Measurements from ENCODE around the gene CHST10.

- TF ChIP-seq, protein P1, sequence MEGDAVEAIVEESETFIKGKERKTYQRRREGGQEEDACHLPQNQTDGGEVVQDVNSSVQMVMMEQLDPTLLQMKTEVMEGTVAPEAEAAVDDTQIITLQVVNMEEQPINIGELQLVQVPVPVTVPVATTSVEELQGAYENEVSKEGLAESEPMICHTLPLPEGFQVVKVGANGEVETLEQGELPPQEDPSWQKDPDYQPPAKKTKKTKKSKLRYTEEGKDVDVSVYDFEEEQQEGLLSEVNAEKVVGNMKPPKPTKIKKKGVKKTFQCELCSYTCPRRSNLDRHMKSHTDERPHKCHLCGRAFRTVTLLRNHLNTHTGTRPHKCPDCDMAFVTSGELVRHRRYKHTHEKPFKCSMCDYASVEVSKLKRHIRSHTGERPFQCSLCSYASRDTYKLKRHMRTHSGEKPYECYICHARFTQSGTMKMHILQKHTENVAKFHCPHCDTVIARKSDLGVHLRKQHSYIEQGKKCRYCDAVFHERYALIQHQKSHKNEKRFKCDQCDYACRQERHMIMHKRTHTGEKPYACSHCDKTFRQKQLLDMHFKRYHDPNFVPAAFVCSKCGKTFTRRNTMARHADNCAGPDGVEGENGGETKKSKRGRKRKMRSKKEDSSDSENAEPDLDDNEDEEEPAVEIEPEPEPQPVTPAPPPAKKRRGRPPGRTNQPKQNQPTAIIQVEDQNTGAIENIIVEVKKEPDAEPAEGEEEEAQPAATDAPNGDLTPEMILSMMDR (IDR thresholded peaks at IDR 0.05): no peak
- no peak for TF ChIP-seq POLR2A (IDR thresholded peaks at IDR 0.05)
- no peak for TF ChIP-seq EP300 (IDR thresholded peaks at IDR 0.05)
- TF ChIP-seq POLR2AphosphoS5 (IDR thresholded peaks at IDR 0.05): no peak
Observed at GRCh38 chr2:100392715-100393114, 24.8 kb downstream of the CHST10 start.
